Coronary artery (tissue), 2 donors: ENCODE data around the gene PLB1.
A peak's percentile ranks its signal among the peaks of the same experiment; 100 is the strongest.

Source experiments
- DNase-seq: peaks from one replicate; pipeline ENCODE4 v3.0.0-alpha.2; 2017; ENCODE audit warnings: low spot score
- H3K27ac ChIP-seq, 2 donors: fragments of 200-600 bp; sonication (generic); one replicate each; pipeline ENCODE4 v1.5.1; 2016 to 2019
- H3K4me3 ChIP-seq: fragments of 200-600 bp; sonication (generic); 2 replicates; pipeline ENCODE4 v1.5.1; 2016; ENCODE audit warnings: mild to moderate bottlenecking, moderate library complexity
- TF ChIP-seq, protein P1 (sequence below): fragments of 200-600 bp; sonication (generic); IDR thresholded peaks from one replicate; pipeline ENCODE4 v1.5.1; 2019; ENCODE audit warnings: antibody characterized with exemption

The PLB1 gene

DNA sequence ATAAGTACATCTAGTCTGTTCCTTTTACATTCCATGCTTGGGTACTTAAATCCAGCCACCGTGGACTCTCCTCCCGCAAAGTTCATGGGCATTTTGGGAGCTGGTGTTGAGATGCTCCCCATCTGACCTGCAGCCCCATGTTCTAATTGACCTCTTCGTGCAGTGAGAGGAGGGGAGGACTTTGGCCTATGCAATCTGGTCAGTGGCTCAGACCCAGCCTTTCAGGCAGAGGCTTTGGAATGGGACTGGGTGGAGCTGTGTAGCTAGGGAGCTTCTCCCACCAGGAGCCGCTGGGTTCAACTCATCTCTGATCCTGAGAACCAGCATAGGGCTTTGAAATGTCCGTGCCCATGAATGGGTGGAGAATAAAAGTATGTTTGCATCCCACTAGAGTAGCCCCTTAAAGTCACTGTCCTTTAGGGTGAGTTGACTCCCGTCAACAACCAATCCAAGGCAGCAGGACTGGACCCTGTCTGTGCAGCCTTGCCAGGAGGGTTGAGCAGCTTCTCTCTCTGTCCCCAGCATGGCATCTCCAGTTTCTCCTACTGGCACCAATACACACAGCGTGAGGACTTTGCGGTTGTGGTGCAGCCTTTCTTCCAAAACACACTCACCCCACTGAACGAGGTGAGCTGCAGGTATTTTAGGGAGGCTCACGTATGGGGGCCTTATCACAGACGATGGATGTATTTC, 135.8 kb downstream of the PLB1 start:
- Histone ChIP-seq H3K27ac (peak overlapping the region; percentile 87 to 100), H3K4me3 (no peak overlapping the region)
- no peak for DNase-seq
- TF ChIP-seq, protein P1, sequence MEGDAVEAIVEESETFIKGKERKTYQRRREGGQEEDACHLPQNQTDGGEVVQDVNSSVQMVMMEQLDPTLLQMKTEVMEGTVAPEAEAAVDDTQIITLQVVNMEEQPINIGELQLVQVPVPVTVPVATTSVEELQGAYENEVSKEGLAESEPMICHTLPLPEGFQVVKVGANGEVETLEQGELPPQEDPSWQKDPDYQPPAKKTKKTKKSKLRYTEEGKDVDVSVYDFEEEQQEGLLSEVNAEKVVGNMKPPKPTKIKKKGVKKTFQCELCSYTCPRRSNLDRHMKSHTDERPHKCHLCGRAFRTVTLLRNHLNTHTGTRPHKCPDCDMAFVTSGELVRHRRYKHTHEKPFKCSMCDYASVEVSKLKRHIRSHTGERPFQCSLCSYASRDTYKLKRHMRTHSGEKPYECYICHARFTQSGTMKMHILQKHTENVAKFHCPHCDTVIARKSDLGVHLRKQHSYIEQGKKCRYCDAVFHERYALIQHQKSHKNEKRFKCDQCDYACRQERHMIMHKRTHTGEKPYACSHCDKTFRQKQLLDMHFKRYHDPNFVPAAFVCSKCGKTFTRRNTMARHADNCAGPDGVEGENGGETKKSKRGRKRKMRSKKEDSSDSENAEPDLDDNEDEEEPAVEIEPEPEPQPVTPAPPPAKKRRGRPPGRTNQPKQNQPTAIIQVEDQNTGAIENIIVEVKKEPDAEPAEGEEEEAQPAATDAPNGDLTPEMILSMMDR, result no peak

DNA sequence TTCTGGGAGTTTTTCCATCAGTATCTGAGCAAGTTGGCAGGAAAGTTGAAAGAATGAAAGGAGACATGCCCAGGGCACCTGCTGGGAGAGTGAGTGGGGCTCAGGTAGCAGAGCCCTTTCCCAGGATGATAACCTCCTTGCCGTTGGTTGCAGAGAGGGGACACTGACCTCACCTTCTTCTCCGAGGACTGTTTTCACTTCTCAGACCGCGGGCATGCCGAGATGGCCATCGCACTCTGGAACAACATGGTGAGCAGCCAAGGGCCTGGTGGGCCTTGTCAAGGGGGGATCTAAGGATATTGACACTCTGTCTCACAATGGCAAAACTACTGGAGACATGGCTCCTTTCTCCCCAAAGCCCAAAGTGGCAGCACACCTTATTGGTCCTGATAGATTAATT, 136.9 kb downstream of the PLB1 start:
- DNase-seq, result peak; percentile 75
- no peak overlapping the region for H3K4me3 ChIP-seq
- H3K27ac ChIP-seq, result peak overlapping the region; percentile 87 to 90
- TF ChIP-seq, protein P1, result no peak

DNA sequence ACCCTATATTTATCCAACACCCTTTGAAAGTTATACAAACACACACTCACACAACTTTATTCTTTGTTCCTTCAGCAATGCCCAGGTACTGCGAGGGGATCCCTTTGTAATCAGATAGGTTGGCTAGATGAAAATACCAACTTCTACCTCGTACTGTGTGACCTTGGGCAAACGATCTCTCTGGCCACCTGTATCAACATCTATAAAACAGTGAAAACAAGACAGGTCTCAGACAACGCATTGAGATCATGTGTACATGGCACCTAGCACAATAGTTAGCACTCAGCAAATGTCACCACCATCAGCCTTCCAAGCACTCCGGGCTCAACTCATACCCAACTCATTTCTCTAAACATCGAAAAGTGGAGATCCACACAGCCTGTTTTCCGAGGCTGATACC, 137.3 kb downstream of the PLB1 start:
- TF ChIP-seq, protein P1, result no peak
- Histone ChIP-seq H3K4me3 (no peak overlapping the region), H3K27ac (peak overlapping the region; percentile 87 to 90)
- DNase-seq, result no peak

DNA sequence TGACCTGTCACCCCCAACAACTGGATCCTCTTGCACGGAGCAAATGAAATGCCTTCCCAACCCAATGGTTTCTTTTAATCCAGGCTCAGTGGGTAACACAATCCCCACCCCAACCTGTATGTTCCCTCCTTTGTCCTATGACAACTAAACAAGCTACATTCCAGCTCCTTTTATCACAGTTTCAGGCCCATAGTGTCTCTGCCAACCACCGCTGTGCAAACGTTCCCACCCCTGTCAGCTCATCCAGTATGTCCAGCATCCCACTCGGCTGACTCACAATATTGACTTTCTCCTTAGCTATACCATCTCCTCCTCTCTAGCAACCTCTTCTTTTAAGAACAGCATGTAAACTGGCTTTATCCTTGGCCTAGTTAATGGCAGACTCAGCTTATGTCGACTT, 137.9 kb downstream of the PLB1 start:
- Histone ChIP-seq H3K4me3 (no peak overlapping the region), H3K27ac (peak overlapping the region; percentile 85 to 90)
- TF ChIP-seq, protein P1, result no peak
- DNase-seq, result peak; percentile 73

DNA sequence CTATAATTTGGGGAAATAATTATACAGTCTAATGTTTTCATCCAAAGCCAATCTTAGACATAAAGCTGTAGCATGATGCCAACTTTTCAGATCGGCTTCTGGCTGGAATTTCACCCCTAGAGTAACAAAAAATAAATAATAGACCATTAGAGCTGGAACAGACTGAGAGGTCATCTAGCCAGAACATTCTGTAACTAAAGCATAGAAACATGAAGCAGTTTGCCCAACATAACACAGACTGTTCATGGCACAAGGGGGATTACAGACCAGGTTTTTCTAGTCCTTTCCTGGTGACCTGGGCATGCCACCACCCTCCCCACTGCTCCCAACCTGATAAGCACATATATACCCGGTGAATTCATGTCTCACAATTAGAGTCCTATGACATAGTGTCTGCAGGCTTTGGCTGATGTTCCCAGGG, 139.3 kb downstream of the PLB1 start:
- H3K4me3 ChIP-seq, result no peak overlapping the region
- TF ChIP-seq, protein P1, result no peak
- peak overlapping the region; percentile 85 to 90 for H3K27ac ChIP-seq
- peak; percentile 94 for DNase-seq

DNA sequence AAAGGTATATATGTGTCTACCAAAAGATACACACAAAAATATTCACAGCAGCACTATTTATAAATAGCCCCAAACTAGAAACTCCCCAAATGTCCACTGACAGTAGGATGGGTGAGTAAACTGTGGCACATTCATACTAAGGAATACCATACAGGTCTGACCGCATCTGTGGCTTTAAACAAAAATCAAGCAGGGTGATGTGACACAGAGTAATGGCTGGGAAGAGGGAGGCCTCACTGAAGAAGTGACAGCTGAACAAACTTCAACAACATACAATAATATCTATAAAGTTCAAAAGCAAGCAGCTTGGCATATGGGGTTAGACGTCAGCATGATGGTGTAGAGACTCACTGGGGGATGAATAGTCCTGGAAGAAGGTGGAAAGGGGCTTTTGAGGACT, 140.6 kb downstream of the PLB1 start:
- TF ChIP-seq, protein P1, result no peak
- H3K4me3 ChIP-seq, result no peak overlapping the region
- peak overlapping the region; percentile 85 to 90 for H3K27ac ChIP-seq
- DNase-seq, result no peak
